CD4-positive, alpha-beta T cell treated with Interleukin-6 at 100 ng/mL for 8 hours (primary cell): Measurements from ENCODE around the gene KIF16B.
"Not testable (repeated sequence)": the region's sequence is repeated elsewhere in the genome, so short reads cannot be mapped to it uniquely, and the experiment has no call there.

Experiments used
- DNase-seq: peaks from one replicate; pipeline ENCODE4 v3.0.0-alpha.2; 2020; ENCODE audit warnings: mixed read lengths, low spot score

The KIF16B gene, protein sequence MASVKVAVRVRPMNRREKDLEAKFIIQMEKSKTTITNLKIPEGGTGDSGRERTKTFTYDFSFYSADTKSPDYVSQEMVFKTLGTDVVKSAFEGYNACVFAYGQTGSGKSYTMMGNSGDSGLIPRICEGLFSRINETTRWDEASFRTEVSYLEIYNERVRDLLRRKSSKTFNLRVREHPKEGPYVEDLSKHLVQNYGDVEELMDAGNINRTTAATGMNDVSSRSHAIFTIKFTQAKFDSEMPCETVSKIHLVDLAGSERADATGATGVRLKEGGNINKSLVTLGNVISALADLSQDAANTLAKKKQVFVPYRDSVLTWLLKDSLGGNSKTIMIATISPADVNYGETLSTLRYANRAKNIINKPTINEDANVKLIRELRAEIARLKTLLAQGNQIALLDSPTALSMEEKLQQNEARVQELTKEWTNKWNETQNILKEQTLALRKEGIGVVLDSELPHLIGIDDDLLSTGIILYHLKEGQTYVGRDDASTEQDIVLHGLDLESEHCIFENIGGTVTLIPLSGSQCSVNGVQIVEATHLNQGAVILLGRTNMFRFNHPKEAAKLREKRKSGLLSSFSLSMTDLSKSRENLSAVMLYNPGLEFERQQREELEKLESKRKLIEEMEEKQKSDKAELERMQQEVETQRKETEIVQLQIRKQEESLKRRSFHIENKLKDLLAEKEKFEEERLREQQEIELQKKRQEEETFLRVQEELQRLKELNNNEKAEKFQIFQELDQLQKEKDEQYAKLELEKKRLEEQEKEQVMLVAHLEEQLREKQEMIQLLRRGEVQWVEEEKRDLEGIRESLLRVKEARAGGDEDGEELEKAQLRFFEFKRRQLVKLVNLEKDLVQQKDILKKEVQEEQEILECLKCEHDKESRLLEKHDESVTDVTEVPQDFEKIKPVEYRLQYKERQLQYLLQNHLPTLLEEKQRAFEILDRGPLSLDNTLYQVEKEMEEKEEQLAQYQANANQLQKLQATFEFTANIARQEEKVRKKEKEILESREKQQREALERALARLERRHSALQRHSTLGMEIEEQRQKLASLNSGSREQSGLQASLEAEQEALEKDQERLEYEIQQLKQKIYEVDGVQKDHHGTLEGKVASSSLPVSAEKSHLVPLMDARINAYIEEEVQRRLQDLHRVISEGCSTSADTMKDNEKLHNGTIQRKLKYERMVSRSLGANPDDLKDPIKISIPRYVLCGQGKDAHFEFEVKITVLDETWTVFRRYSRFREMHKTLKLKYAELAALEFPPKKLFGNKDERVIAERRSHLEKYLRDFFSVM (N-terminal part only)

DNA sequence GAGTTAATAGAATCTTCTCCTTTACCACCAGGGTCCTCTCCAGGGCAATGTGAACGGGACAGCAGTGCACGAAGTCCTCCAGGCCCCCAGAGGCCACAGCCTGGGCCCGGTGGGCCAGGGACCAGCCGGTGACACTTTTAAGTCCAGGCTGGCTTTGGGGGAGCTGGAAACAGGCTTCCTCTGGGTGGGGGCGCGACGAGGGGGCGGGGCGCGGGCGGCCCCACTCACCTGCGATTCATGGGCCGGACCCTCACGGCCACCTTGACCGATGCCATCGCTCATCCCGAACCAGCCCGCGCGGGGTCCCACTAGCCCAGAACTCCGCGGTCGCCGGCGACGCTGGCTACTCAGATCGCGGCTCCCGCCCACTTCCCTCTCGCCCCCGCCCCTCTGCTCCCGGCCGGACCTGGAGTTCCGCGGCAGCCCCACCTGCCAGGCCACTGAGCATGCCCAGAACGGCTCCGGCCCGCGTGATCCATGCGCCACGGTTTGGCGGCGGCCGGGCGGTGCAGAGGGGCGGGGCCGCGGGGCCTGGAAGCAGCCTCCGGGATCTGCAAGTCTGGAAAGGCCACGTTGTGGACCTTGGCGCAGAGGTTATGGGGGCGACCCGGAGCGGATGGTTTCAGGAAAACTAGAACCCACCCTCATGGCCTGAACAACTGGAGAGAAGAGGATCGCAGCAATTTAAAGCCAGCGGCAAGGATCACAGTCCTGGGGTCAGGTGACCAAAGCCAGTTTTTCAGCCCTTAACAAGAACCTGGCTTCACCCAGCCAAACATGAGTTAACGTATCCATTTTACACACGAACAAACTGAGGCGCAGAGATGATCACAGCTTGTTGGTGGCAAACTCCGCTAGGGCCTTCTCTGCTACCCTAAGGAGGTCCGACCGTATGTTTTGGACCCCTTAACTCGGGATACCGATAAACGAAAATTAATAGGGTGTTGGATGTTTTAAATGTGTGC is at the start of gene KIF16B:
Gene KIF16B (minus strand): TSS at position 448 of the 965 bp plus-strand sequence. CDS start 173 bp downstream, at position 275.
- peak; percentile 80 for DNase-seq

DNA sequence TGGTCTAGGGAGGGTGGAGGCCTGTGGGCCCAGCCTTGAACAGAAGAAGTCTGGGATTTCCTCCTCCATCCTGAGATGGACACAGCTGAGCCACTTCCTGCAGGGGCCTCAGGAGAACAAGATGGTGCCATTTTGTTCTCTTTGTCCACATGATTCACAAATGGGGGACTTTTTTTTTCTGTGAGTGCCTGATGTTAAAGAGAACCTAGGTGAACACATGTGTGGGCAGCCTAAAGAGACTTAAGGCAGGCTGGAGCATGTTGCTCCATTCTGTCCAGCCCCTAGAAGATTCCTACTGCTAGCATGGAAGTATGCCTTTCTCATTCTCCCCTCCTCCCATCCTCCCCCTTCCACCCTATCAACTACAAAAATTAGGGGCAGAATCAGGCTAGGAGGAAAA is 49.3 kb upstream of the KIF16B start:
- DNase-seq: no peak

DNA sequence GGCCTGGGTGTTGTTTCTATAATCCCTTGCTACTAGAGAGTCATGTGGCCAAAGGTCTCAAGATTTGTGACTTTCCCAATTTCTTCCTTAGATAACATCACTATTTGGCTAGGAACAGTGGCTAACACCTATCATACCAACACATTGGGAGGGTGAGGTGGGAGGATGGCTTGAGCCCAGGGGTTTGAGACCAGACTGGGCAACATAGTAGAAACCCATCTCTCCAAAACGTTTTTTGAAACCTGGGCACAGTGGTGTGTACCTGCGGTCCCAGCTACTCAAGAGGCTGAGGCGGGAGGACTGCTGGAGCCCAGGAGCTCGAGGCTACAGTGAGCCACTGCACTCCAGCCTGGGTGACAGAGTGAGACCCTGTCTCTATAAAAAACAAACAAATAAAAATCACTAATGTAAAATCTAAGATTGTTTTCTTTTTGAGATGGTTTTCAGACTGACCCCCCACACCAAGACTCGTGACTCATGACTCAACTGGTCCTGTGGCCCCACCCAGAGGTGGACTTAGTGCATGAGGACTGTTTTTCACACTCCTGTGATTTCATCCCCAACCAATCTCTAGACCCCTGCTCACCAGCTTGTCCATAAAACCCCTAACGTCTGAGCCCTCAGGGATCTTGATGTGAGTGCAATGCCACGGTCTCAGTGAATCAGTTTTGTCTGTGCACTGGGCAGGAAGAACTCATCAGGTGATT is 48.3 kb upstream of the KIF16B start:
- DNase-seq: no peak

- no peak for DNase-seq
These were observed 47.7 kb upstream of the KIF16B start for GRCh38 chr20:16620961-16621360.

- DNase-seq: no peak
These were observed 46.7 kb upstream of the KIF16B start for GRCh38 chr20:16619953-16620352.

- no peak for DNase-seq
These were observed 43.8 kb upstream of the KIF16B start for GRCh38 chr20:16617056-16617455.

GRCh38 chr20:16616317-16616716 is 43.1 kb upstream of the KIF16B start:
- no peak for DNase-seq

- no peak for DNase-seq
These were observed 42.0 kb upstream of the KIF16B start for GRCh38 chr20:16615199-16615598.

DNA sequence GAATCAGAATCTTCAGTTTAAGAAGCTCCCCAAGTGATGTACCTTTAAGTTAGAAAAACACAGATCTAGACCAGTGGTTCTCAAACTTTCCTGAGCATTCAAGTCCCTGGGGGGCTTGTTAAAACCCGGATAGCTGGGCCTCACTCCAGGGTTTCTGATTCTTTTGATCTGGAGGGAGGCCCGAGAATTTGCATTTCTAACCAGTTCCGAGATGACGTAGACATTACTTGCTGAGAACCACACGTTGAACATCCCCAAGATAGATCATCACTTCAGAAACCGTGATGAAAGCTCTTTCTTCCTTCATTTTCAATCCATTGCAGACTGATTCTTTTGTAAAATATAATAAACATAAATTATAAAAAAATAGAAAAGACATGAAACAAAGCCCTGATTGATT is 40.7 kb upstream of the KIF16B start:
- DNase-seq: no peak

GRCh38 chr20:16612706-16613105 is 39.5 kb upstream of the KIF16B start:
- no peak for DNase-seq

DNA sequence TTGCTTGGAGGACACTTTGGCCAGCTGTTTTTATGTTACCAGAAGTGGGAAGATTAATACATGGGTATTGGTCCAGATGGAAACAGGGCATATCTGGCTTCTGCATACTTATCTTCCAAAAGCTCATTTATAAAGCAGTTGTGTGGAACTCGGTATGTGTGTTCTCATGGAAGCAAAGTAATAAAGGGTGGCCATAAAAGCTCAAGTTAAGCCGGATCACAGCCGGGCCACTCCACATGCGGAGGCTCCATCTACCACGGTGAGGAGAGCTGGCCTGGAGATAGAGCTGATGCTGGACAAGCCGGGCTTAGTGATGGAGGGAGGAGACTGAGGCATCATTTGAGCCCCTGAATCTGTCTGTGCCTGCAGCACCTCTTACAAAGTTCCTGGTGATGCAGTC is 38.6 kb upstream of the KIF16B start:
- no peak for DNase-seq

GRCh38 chr20:16609066-16609465 is 35.8 kb upstream of the KIF16B start:
- DNase-seq: no peak

- DNase-seq: no peak
These were observed 35.0 kb upstream of the KIF16B start for GRCh38 chr20:16608277-16608650.

GRCh38 chr20:16607364-16608276 is 34.4 kb upstream of the KIF16B start:
- DNase-seq: no peak

DNA sequence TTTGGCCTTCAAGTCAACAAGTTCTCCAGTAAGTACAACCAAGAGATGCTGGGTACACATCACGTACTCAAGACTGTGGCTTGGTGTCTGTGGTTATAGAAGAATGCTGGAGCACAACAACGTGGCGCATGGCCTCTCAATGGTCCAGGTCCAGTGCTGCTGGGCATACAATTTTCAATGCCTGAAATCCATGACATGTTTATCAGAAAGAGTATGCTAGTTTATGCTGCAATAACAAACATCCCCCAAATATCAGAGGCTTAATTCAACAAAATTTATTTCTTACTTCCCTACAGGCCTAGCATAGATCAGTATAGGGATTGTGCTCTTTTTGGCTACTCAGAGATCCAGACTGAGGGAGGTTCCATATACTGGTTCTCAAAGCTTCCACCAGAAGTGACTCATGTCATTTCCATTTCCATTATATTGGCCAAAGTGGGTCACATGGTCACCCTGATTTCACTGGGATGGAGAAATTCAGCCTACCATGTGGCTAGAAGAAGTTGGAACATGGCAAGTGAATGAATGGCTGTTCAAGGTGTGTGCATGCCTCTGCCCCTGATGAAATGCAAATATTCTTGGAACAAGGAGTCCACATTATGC is 33.3 kb upstream of the KIF16B start:
- no peak for DNase-seq

DNA sequence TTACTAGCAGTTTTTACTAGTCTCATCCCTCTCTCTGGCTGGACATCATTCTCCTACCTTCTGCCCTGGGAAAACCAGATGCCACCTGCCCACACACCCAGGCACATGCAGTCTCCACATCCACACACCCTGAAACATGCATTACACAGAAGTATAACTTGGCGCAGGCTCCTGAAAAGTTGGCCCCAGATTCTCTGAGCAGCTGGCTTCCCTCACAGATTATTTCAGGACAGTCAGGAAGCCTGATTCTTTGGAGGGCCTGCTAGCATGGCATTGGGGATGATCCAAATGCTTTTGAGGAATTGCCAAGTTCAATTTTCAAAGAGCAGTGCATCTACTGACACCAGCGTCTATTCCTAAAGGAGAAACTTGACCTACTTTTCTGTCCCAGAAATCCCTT is 27.8 kb upstream of the KIF16B start:
- DNase-seq: no peak

DNA sequence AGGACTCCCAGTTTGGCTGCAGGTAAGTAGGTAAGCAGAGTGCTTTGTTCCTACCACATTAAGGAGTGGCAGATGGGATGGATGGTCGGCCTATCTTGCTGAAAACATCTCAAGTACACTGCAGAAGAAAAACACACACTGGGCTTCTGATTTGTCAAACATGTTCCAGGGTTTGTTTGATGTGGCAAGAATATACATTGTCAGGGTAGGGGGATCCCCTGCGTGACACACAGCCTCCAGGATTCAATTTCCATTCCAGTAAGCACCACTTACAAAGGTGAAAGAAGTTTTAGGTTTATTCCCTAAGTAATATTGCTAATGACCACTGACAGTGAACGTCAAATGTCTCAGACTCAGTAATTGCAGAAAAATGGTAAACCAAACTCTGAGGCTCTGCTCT is 26.0 kb upstream of the KIF16B start:
- DNase-seq: no peak

DNA sequence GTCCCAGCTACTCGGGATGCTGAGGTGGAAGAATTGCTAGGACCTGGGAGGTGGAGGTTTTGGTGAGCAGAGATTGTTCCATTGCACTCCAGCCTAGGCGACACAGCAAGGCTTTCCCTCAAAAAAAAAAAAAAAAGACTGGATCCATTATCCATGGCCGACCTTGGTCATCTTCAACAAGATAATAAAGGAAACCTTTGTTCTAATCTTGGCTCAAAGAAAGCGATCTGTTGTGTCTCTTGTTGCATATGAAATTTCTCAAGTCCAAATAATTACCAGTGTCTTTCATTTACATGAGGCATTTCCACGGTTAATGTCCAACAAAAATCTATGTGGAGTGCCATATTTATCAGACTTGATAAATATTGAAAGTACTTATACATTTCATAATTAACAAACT is 23.7 kb upstream of the KIF16B start:
- DNase-seq: no peak

GRCh38 chr20:16596404-16596803 is 23.2 kb upstream of the KIF16B start:
- DNase-seq: not testable (repeated sequence)
